SK-N-SH (cell line): ENCODE results near the gene ENTPD2. TPM values are rescaled to one million over a fixed set of nuclear protein-coding genes. Genes with fewer than 3 reads are reported as not detected.

Source experiments
- CTCF ChIA-PET: fragments of 300-600, 350-600 bp; formaldehyde crosslinking; extraction: SDS; loops from one replicate; lab custom pipeline; 2021; lab: Yijun Ruan, JAX
- POLR2A ChIA-PET: fragments of 350-600 bp; sonication (Branson Sonifier 250); formaldehyde crosslinking; extraction: SDS; loops from one replicate; lab custom pipeline; 2020; ENCODE audit warnings: antibody characterized with exemption, inconsistent platforms; lab: Yijun Ruan, JAX
- DNase-seq: peaks from one replicate; pipeline ENCODE4 v3.0.0; 2012
- H2AFZ ChIP-seq: fragments of 200-600 bp; sonication (generic); 2 replicates; pipeline ENCODE4 v1.8.1; 2016; ENCODE audit warnings: antibody characterized with exemption, mild to moderate bottlenecking, low read depth
- H3F3A ChIP-seq: fragments of 200-600 bp; sonication (generic); replicated peaks from 2 replicates; pipeline ENCODE3; 2016; ENCODE audit warnings: antibody characterized with exemption, mild to moderate bottlenecking; ENCODE audit not compliant: insufficient read depth
- H3K27ac ChIP-seq, 2 experiments: fragments of 200-500 bp in 1 of 2; fragments of 200-600 bp in 1 of 2; sonication (Bioruptor generic) in 1 of 2; sonication (generic), shearing (Covaris generic) in 1 of 2; 2 replicates each; pipeline versions ENCODE4 v1.5.1 to v1.6.1; 2014 to 2016; ENCODE audit warnings: low read depth in 2 of 2, inconsistent platforms in 1 of 2, low read length in 1 of 2, mild to moderate bottlenecking in 1 of 2, mixed read lengths in 1 of 2
- H3K27me3 ChIP-seq: fragments of 200-600 bp; sonication (generic), shearing (Covaris generic); 2 replicates; pipeline ENCODE4 v1.6.1; 2016; ENCODE audit warnings: mixed run types; ENCODE audit not compliant: insufficient read depth
- H3K36me3 ChIP-seq, 2 experiments: fragments of 200-500 bp in 1 of 2; fragments of 200-600 bp in 1 of 2; sonication (Bioruptor generic) in 1 of 2; sonication (generic) in 1 of 2; replicated peaks in 1 of 2; 2 replicates each; pipeline versions ENCODE3 to v1.5.1; 2014 to 2016; ENCODE audit warnings: low read length in 1 of 2, mild to moderate bottlenecking in 1 of 2; ENCODE audit not compliant: insufficient read depth in 2 of 2, control insufficient read depth in 1 of 2
- H3K4me1 ChIP-seq, 2 experiments: fragments of 200-500 bp in 1 of 2; fragments of 200-600 bp in 1 of 2; sonication (Bioruptor generic) in 1 of 2; sonication (generic), shearing (Covaris generic) in 1 of 2; 2 replicates each; pipeline versions ENCODE4 v1.5.1 to v1.6.1; 2014 to 2016; ENCODE audit warnings: low read depth in 1 of 2, low read length in 1 of 2, mixed run types in 1 of 2; ENCODE audit not compliant: insufficient read depth in 2 of 2, control insufficient read depth in 1 of 2
- H3K4me2 ChIP-seq: fragments of 200-600 bp; sonication (generic), shearing (Covaris generic); 2 replicates; pipeline ENCODE4 v1.6.1; 2017; ENCODE audit warnings: mixed run types
- H3K4me3 ChIP-seq, 2 experiments: fragments of 200-500 bp in 1 of 2; fragments of 200-600 bp in 1 of 2; sonication (Bioruptor generic) in 1 of 2; sonication (generic), shearing (Covaris generic) in 1 of 2; 2 replicates each; pipeline versions ENCODE4 v1.5.1 to v1.8.1; 2014 to 2016; ENCODE audit warnings: low read depth in 2 of 2, inconsistent platforms in 1 of 2, low read length in 1 of 2, mild to moderate bottlenecking in 1 of 2, mixed read lengths in 1 of 2, moderate library complexity in 1 of 2
- H3K79me2 ChIP-seq: fragments of 200-600 bp; sonication (generic); 2 replicates; pipeline ENCODE4 v1.8.1; 2017; ENCODE audit warnings: mild to moderate bottlenecking; ENCODE audit not compliant: insufficient read depth
- H3K9ac ChIP-seq: fragments of 200-600 bp; sonication (generic); 2 replicates; pipeline ENCODE4 v1.6.1; 2017; ENCODE audit warnings: mixed run types
- H3K9me2 ChIP-seq: fragments of 200-600 bp; sonication (generic); 2 replicates; pipeline ENCODE4 v1.6.1; 2017; ENCODE audit warnings: mixed run types
- H3K9me3 ChIP-seq: fragments of 200-600 bp; sonication (generic); 2 replicates; pipeline ENCODE4 v1.6.1; 2017; ENCODE audit warnings: mixed run types, mild to moderate bottlenecking, moderate library complexity
- H4K20me1 ChIP-seq: fragments of 200-600 bp; sonication (generic); 2 replicates; pipeline ENCODE4 v1.6.1; 2017; ENCODE audit warnings: mild to moderate bottlenecking, mixed run types; ENCODE audit not compliant: insufficient read depth
- GABPA ChIP-seq: IDR thresholded peaks from 2 replicates; pipeline ENCODE4 v1.4.0; 2012; ENCODE audit warnings: low read depth, mild to moderate bottlenecking
- GATA2 ChIP-seq: sonication (generic); formaldehyde crosslinking; IDR thresholded peaks from 2 replicates; pipeline ENCODE4 v1.5.0; 2020; ENCODE audit warnings: mild to moderate bottlenecking, missing genetic modification reagents
- RAD21 ChIP-seq: IDR thresholded peaks from 2 replicates; pipeline ENCODE4 v1.6.1; 2012; ENCODE audit warnings: mild to moderate bottlenecking, low read length
- REST ChIP-seq: IDR thresholded peaks from 2 replicates; pipeline ENCODE4 v1.6.1; 2012; ENCODE audit warnings: mild to moderate bottlenecking, low read depth, low read length, moderate library complexity
- SMC3 ChIP-seq: IDR thresholded peaks from 2 replicates; pipeline ENCODE4 v1.6.1; 2012; ENCODE audit warnings: low read depth, low read length, improper control_type of control experiment
- TCF12 ChIP-seq: IDR thresholded peaks from 2 replicates; pipeline ENCODE4 v1.4.0; 2012
- TEAD4 ChIP-seq: IDR thresholded peaks from 2 replicates; pipeline ENCODE4 v1.4.0; 2012; ENCODE audit warnings: mild to moderate bottlenecking, borderline replicate concordance; ENCODE audit not compliant: insufficient read depth
- USF2 ChIP-seq: fragments of 150-350 bp; IDR thresholded peaks from 2 replicates; pipeline ENCODE4 v1.6.1; 2017; ENCODE audit warnings: antibody characterized with exemption, low read length, low read depth, borderline replicate concordance
- WGBS: methylation state at CpG from one replicate; pipeline ENCODE4 v1.1.6; 2017; ENCODE audit warnings: low lambda C conversion rate; 5-methylcytosine and 5-hydroxymethylcytosine counted together
- polyA plus RNA-seq, 3 experiments: library from polyadenylated mRNA; depleted of rRNA; stranded (reverse); fragments of >200 nt; gene quantifications; 2 replicates each; pipeline ENCODE4 v1.2.3, GENCODE V29; 2012
- TF ChIP-seq, protein P1 (sequence below): IDR thresholded peaks from 2 replicates; pipeline ENCODE4; 2012

ENTPD2 gene
- polyA plus RNA-seq, 1 of the 3 experiments (the other 2 are of a cell fraction), result not detected

DNA sequence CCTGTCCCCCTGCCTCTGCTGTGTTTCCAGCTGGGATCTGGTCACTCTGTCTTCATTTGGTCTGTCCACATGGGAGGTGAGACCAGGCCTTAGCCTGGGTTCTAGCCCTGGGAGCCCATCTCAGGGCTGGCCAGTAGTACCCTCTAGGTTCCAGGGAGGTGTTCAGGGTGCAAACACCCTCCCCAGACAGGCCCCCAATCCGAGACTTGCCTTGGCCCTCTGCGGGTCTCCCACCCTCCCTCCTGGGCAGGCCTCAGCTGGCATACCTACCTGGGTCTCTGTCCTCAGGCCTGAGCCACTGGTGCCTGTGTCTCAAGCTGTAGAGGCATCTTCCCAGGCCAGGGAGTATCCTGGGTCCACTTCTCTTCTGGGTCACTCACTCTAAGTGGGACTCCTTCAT lies 17.4 kb upstream of the ENTPD2 start:
- POLR2A ChIA-PET, result interaction anchor here (1.1 to 2.8 kb wide), 3 partner anchors 15 to 170 kb away, joined by 6 to 21 read pairs (median 17); partner anchors contain the start of genes MAN1B1 and TUBB4B
- WGBS, result 100% methylated on average over 1 of the region's 2 CpGs

DNA sequence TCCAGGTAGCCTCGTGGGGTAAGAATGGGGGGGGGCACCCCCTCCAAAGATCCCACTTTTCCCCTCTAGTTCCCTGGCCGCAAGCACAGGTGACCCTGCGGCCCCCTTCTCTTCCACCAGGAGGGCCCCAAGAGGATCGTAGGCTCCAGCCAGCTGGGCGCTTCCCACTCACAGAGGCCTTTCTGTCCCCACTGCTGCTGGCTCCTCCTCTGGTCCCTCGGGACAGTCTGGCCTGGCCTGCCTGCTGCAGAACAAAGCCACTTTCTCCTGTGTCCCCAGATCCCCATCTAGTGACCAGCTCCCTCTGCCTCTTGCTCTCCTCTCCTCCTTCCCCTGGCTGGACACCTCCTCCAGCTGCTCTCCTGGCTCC lies 17.0 kb upstream of the ENTPD2 start:
- WGBS, result 0% methylated on average over 3 of the region's 6 CpGs
- TF ChIP-seq GABPA (no peak), TCF12 (no peak), REST (no peak), GATA2 (CRISPR knock-in tag) (no peak), RAD21 (0 out of 2 replicates have a peak, but pooled peaks have one; percentile 14), TEAD4 (no peak)
- TF ChIP-seq, protein P1, sequence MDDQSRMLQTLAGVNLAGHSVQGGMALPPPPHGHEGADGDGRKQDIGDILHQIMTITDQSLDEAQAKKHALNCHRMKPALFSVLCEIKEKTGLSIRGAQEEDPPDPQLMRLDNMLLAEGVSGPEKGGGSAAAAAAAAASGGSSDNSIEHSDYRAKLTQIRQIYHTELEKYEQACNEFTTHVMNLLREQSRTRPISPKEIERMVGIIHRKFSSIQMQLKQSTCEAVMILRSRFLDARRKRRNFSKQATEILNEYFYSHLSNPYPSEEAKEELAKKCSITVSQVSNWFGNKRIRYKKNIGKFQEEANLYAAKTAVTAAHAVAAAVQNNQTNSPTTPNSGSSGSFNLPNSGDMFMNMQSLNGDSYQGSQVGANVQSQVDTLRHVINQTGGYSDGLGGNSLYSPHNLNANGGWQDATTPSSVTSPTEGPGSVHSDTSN, result no peak
- Histone ChIP-seq H3K27me3 (no peaks in the 10 kb centered on the region), H2AFZ (peak overlapping the region; percentile 84; the same call in 1 of the 2 replicates), H3K27ac (peak overlapping the region in 1 of 2 experiments; percentile 80; a peak in 2 of 4 replicates), H3K4me3 (peak overlapping the region; percentile 53 to 57), H3K79me2 (0 out of 2 replicates have a peak, but pooled peaks cover 3% of the 10 kb centered on the region), H3K9me2 (no peaks in the 10 kb centered on the region), H3F3A (peaks cover 15% of the 10 kb centered on the region), H4K20me1 (peaks cover 12% of the 10 kb centered on the region; the same call in 1 of the 2 replicates), H3K9me3 (no peaks in the 10 kb centered on the region), H3K36me3 (no peaks in the 10 kb centered on the region), H3K9ac (no peak overlapping the region), H3K4me1 (peaks cover 0 to 29% of the 10 kb centered on the region in 2 experiments; a peak in 1 of 4 replicates), H3K4me2 (peak overlapping the region; percentile 80)
- ChIA-PET CTCF (interaction anchor here (0.9 to 16.8 kb wide), 11 partner anchors 9 to 180 kb away, joined by 3 to 803 read pairs (median 12); partner anchors contain the start of genes ABCA2, CYSRT1, ENTPD2 and FUT7), POLR2A (interaction anchor here (0.7 to 2.8 kb wide), 5 partner anchors 9 to 170 kb away, joined by 3 to 21 read pairs (median 12); partner anchors contain the start of genes MAN1B1, NPDC1 and TUBB4B)
- DNase-seq, result peak; percentile 77

More for the DNA sequence above, 17.4 kb upstream of the ENTPD2 start:
- H3K9me2 ChIP-seq, result no peaks in the 10 kb centered on the region
- H3K4me2 ChIP-seq, result peak overlapping the region; percentile 80; the same call in 1 of the 2 replicates
- H3F3A ChIP-seq, result peaks cover 15% of the 10 kb centered on the region
- H3K4me1 ChIP-seq, result peaks cover 0 to 29% of the 10 kb centered on the region in 2 experiments; a peak in 1 of 4 replicates
- no peaks in the 10 kb centered on the region for H3K9me3 ChIP-seq
- no peaks in the 10 kb centered on the region for H3K27me3 ChIP-seq
- TF ChIP-seq SMC3, result no peak
- no peak for TF ChIP-seq TEAD4
- TF ChIP-seq USF2, result no peak
- H3K79me2 ChIP-seq, result 0 out of 2 replicates have a peak, but pooled peaks cover 3% of the 10 kb centered on the region
- H4K20me1 ChIP-seq, result peaks cover 12% of the 10 kb centered on the region; the same call in 1 of the 2 replicates
- H3K36me3 ChIP-seq, result no peaks in the 10 kb centered on the region
- H3K4me3 ChIP-seq, result peak overlapping the region in 1 of 2 experiments; percentile 53; a peak in 1 of 4 replicates
- no peak overlapping the region for H3K9ac ChIP-seq
- DNase-seq, result no peak
- 0 out of 2 replicates have a peak overlapping the region, but pooled peaks have one; percentile 84 for H2AFZ ChIP-seq
- H3K27ac ChIP-seq, result peak overlapping the region in 1 of 2 experiments; percentile 80; a peak in 2 of 4 replicates
- CTCF ChIA-PET, result interaction anchor here (1.5 to 16.8 kb wide), 9 partner anchors 8 to 165 kb away, joined by 4 to 803 read pairs (median 17); partner anchors contain the start of genes ABCA2, CYSRT1, ENTPD2 and FUT7
